SK-N-SH (cell line): ENCODE results near the gene TGIF1. TPM values are rescaled to one million over a fixed set of nuclear protein-coding genes. Genes with fewer than 3 reads are reported as not detected.
"Not testable (repeated sequence)": the region's sequence is repeated elsewhere in the genome, so short reads cannot be mapped to it uniquely, and the experiment has no call there.

Experiments
- CTCF ChIA-PET: fragments of 300-600, 350-600 bp; formaldehyde crosslinking; extraction: SDS; loops from one replicate; lab custom pipeline; 2021; lab: Yijun Ruan, JAX
- POLR2A ChIA-PET: fragments of 350-600 bp; sonication (Branson Sonifier 250); formaldehyde crosslinking; extraction: SDS; loops from one replicate; lab custom pipeline; 2020; ENCODE audit warnings: antibody characterized with exemption, inconsistent platforms; lab: Yijun Ruan, JAX
- DNase-seq: peaks from one replicate; pipeline ENCODE4 v3.0.0; 2012
- H2AFZ ChIP-seq: fragments of 200-600 bp; sonication (generic); 2 replicates; pipeline ENCODE4 v1.8.1; 2016; ENCODE audit warnings: antibody characterized with exemption, mild to moderate bottlenecking, low read depth
- H3F3A ChIP-seq: fragments of 200-600 bp; sonication (generic); replicated peaks from 2 replicates; pipeline ENCODE3; 2016; ENCODE audit warnings: antibody characterized with exemption, mild to moderate bottlenecking; ENCODE audit not compliant: insufficient read depth
- H3K27ac ChIP-seq, 2 experiments: fragments of 200-500 bp in 1 of 2; fragments of 200-600 bp in 1 of 2; sonication (Bioruptor generic) in 1 of 2; sonication (generic), shearing (Covaris generic) in 1 of 2; 2 replicates each; pipeline versions ENCODE4 v1.5.1 to v1.6.1; 2014 to 2016; ENCODE audit warnings: low read depth in 2 of 2, inconsistent platforms in 1 of 2, low read length in 1 of 2, mild to moderate bottlenecking in 1 of 2, mixed read lengths in 1 of 2
- H3K27me3 ChIP-seq: fragments of 200-600 bp; sonication (generic), shearing (Covaris generic); 2 replicates; pipeline ENCODE4 v1.6.1; 2016; ENCODE audit warnings: mixed run types; ENCODE audit not compliant: insufficient read depth
- H3K36me3 ChIP-seq, 2 experiments: fragments of 200-500 bp in 1 of 2; fragments of 200-600 bp in 1 of 2; sonication (Bioruptor generic) in 1 of 2; sonication (generic) in 1 of 2; replicated peaks in 1 of 2; 2 replicates each; pipeline versions ENCODE3 to v1.5.1; 2014 to 2016; ENCODE audit warnings: low read length in 1 of 2, mild to moderate bottlenecking in 1 of 2; ENCODE audit not compliant: insufficient read depth in 2 of 2, control insufficient read depth in 1 of 2
- H3K4me1 ChIP-seq, 2 experiments: fragments of 200-500 bp in 1 of 2; fragments of 200-600 bp in 1 of 2; sonication (Bioruptor generic) in 1 of 2; sonication (generic), shearing (Covaris generic) in 1 of 2; 2 replicates each; pipeline versions ENCODE4 v1.5.1 to v1.6.1; 2014 to 2016; ENCODE audit warnings: low read depth in 1 of 2, low read length in 1 of 2, mixed run types in 1 of 2; ENCODE audit not compliant: insufficient read depth in 2 of 2, control insufficient read depth in 1 of 2
- H3K4me2 ChIP-seq: fragments of 200-600 bp; sonication (generic), shearing (Covaris generic); 2 replicates; pipeline ENCODE4 v1.6.1; 2017; ENCODE audit warnings: mixed run types
- H3K4me3 ChIP-seq, 2 experiments: fragments of 200-500 bp in 1 of 2; fragments of 200-600 bp in 1 of 2; sonication (Bioruptor generic) in 1 of 2; sonication (generic), shearing (Covaris generic) in 1 of 2; 2 replicates each; pipeline versions ENCODE4 v1.5.1 to v1.8.1; 2014 to 2016; ENCODE audit warnings: low read depth in 2 of 2, inconsistent platforms in 1 of 2, low read length in 1 of 2, mild to moderate bottlenecking in 1 of 2, mixed read lengths in 1 of 2, moderate library complexity in 1 of 2
- H3K79me2 ChIP-seq: fragments of 200-600 bp; sonication (generic); 2 replicates; pipeline ENCODE4 v1.8.1; 2017; ENCODE audit warnings: mild to moderate bottlenecking; ENCODE audit not compliant: insufficient read depth
- H3K9ac ChIP-seq: fragments of 200-600 bp; sonication (generic); 2 replicates; pipeline ENCODE4 v1.6.1; 2017; ENCODE audit warnings: mixed run types
- H3K9me2 ChIP-seq: fragments of 200-600 bp; sonication (generic); 2 replicates; pipeline ENCODE4 v1.6.1; 2017; ENCODE audit warnings: mixed run types
- H3K9me3 ChIP-seq: fragments of 200-600 bp; sonication (generic); 2 replicates; pipeline ENCODE4 v1.6.1; 2017; ENCODE audit warnings: mixed run types, mild to moderate bottlenecking, moderate library complexity
- H4K20me1 ChIP-seq: fragments of 200-600 bp; sonication (generic); 2 replicates; pipeline ENCODE4 v1.6.1; 2017; ENCODE audit warnings: mild to moderate bottlenecking, mixed run types; ENCODE audit not compliant: insufficient read depth
- ELF1 ChIP-seq: IDR thresholded peaks from 2 replicates; pipeline ENCODE4 v1.4.0; 2012
- FOSL2 ChIP-seq: IDR thresholded peaks from 2 replicates; pipeline ENCODE4 v1.4.0; 2012; ENCODE audit warnings: low read depth, mild to moderate bottlenecking, moderate library complexity, borderline replicate concordance
- FOXJ3 ChIP-seq: sonication (generic); formaldehyde crosslinking; IDR thresholded peaks from 2 replicates; pipeline ENCODE4 v1.5.1; 2020; ENCODE audit warnings: mild to moderate bottlenecking, missing genetic modification reagents
- FOXM1 ChIP-seq: IDR thresholded peaks from 2 replicates; pipeline ENCODE4 v1.4.0; 2012; ENCODE audit warnings: low read depth, mild to moderate bottlenecking
- GATA2 ChIP-seq: sonication (generic); formaldehyde crosslinking; IDR thresholded peaks from 2 replicates; pipeline ENCODE4 v1.5.0; 2020; ENCODE audit warnings: mild to moderate bottlenecking, missing genetic modification reagents
- NRF1 ChIP-seq: IDR thresholded peaks from 2 replicates; pipeline ENCODE4 v1.6.1; 2012; ENCODE audit warnings: low read depth, mild to moderate bottlenecking, low read length
- POLR2AphosphoS5 ChIP-seq: IDR thresholded peaks from 2 replicates; pipeline ENCODE4 v1.6.1; 2012; ENCODE audit warnings: low read depth, low read length
- RXRA ChIP-seq: IDR thresholded peaks from 2 replicates; pipeline ENCODE4 v1.4.0; 2012; ENCODE audit warnings: low read depth, mild to moderate bottlenecking, borderline replicate concordance
- SIN3A ChIP-seq: IDR thresholded peaks from 2 replicates; pipeline ENCODE4 v1.6.1; 2012; ENCODE audit warnings: low read depth, mild to moderate bottlenecking, low read length, moderate library complexity, borderline replicate concordance
- SMC3 ChIP-seq: IDR thresholded peaks from 2 replicates; pipeline ENCODE4 v1.6.1; 2012; ENCODE audit warnings: low read depth, low read length, improper control_type of control experiment
- TEAD4 ChIP-seq: IDR thresholded peaks from 2 replicates; pipeline ENCODE4 v1.4.0; 2012; ENCODE audit warnings: mild to moderate bottlenecking, borderline replicate concordance; ENCODE audit not compliant: insufficient read depth
- USF1 ChIP-seq: IDR thresholded peaks from 2 replicates; pipeline ENCODE4 v1.4.0; 2012; ENCODE audit warnings: low read depth, borderline replicate concordance
- YY1 ChIP-seq: IDR thresholded peaks from 2 replicates; pipeline ENCODE4 v1.4.0; 2012; ENCODE audit warnings: low read depth, mild to moderate bottlenecking
- ZBTB33 ChIP-seq: IDR thresholded peaks from 2 replicates; pipeline ENCODE4 v1.4.0; 2012; ENCODE audit warnings: low read depth, borderline replicate concordance
- WGBS: methylation state at CpG from one replicate; pipeline ENCODE4 v1.1.6; 2017; ENCODE audit warnings: low lambda C conversion rate; 5-methylcytosine and 5-hydroxymethylcytosine counted together
- polyA plus RNA-seq, 3 experiments: library from polyadenylated mRNA; depleted of rRNA; stranded (reverse); fragments of >200 nt; gene quantifications; 2 replicates each; pipeline ENCODE4 v1.2.3, GENCODE V29; 2012
- TF ChIP-seq, protein P1 (sequence below): fragments of 200-600 bp; sonication (generic); IDR thresholded peaks from 2 replicates; pipeline ENCODE4 v1.6.1; 2017; ENCODE audit warnings: antibody characterized with exemption, mild to moderate bottlenecking, moderate library complexity
- TF ChIP-seq, protein P2 (sequence below): fragments of 150-350 bp; IDR thresholded peaks from 2 replicates; pipeline ENCODE4 v1.6.1; 2017; ENCODE audit warnings: antibody characterized with exemption, low read length, low read depth, borderline replicate concordance
- TF ChIP-seq, protein P3 (sequence below): IDR thresholded peaks from 2 replicates; pipeline ENCODE4; 2012

TGIF1 gene
- polyA plus RNA-seq, 1 of the 3 experiments (the other 2 are of a cell fraction), result 113 TPM

DNA sequence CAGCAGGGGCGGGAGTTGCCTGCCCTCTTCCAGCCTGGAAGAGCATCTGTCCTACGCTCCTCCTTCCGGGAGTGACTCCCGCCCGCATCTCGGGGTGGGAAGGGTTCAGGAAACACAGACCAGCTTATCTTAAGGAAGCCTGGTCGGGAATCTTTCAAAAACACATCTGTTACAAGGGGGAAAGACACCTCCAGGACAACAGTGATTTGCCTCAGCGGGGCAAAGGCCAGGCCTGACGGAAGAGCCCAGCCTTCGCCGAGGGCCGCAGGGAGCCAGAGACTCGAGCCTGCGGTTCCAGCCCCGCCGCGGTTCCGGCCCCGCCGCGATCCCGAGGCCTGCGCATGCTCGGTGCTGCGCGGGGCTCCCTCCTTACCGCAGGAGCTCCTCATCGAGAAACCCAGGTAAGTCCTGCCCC, 38.1 kb upstream of the TGIF1 start:
- DNase-seq, result no peak
- no peak for TF ChIP-seq FOXJ3 (CRISPR knock-in tag)
- no peak for TF ChIP-seq TEAD4

DNA sequence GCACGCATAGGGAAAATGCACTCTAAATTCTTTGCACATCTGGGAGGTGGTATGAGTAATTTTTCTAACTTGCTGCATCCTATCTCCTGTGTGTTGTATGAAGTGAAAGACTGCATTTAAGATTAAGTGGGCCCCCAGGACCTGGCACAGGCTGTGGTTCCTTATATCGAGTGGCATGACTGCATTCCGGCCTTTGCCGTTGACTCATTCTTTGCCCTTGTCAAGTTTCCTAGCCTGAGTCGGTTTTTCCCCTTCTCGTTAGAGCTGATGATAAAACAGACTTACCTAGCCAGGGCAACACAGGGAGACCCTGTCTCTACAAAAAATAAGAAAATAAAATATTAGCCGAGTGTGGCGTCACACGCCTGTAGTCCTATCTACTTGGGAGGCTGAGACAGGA, 37.4 kb upstream of the TGIF1 start:
- H3K36me3 ChIP-seq, H3K4me3 ChIP-seq, CTCF ChIA-PET, H3K9ac ChIP-seq, H3K27me3 ChIP-seq, H3K4me2 ChIP-seq, H3K9me3 ChIP-seq, H2AFZ ChIP-seq, H3K9me2 ChIP-seq, H4K20me1 ChIP-seq, H3K79me2 ChIP-seq, POLR2A ChIA-PET, DNase-seq, H3F3A ChIP-seq, H3K4me1 ChIP-seq, H3K27ac ChIP-seq: not testable (repeated sequence)
- TF ChIP-seq FOSL2, result peak; percentile 7; the same call in 1 of the 2 replicates
- WGBS, result 56% methylated on average over 9 of the region's 9 CpGs

More for the DNA sequence above, 38.1 kb upstream of the TGIF1 start:
- Histone ChIP-seq H3K79me2 (no peaks in the 10 kb centered on the region), H4K20me1 (no peaks in the 10 kb centered on the region), H3K9me2 (no peaks in the 10 kb centered on the region), H3F3A (no peaks in the 10 kb centered on the region), H3K9me3 (no peaks in the 10 kb centered on the region), H3K27me3 (no peaks in the 10 kb centered on the region), H3K9ac (no peak overlapping the region), H2AFZ (no peak overlapping the region), H3K36me3 (no peaks in the 10 kb centered on the region), H3K4me2 (no peak overlapping the region), H3K4me3 (no peak overlapping the region), H3K4me1 (no peaks in the 10 kb centered on the region), H3K27ac (no peak overlapping the region)
- 67% methylated on average over 28 of the region's 28 CpGs for WGBS
- ChIA-PET POLR2A (no interaction called here), CTCF (interaction anchor here (1.1 kb wide), 1 partner anchor 254 kb away, joined by 3 read pairs; no protein-coding TSS in a partner anchor)

- no peak overlapping the region for H3K4me3 ChIP-seq
- no peak overlapping the region for H3K9ac ChIP-seq
- H2AFZ ChIP-seq, result no peak overlapping the region
- DNase-seq, result no peak
- ChIA-PET CTCF (no interaction called here), POLR2A (no interaction called here)
- H3K27me3 ChIP-seq, result no peaks in the 10 kb centered on the region
- H3K79me2 ChIP-seq, result no peaks in the 10 kb centered on the region
- no peaks in the 10 kb centered on the region for H3F3A ChIP-seq
- H3K9me2 ChIP-seq, result no peaks in the 10 kb centered on the region
- WGBS, result 88% methylated on average over 8 of the region's 11 CpGs
- H3K4me2 ChIP-seq, result no peak overlapping the region
- no peaks in the 10 kb centered on the region for H3K4me1 ChIP-seq
- no peak for TF ChIP-seq GATA2
- TF ChIP-seq, protein P1, sequence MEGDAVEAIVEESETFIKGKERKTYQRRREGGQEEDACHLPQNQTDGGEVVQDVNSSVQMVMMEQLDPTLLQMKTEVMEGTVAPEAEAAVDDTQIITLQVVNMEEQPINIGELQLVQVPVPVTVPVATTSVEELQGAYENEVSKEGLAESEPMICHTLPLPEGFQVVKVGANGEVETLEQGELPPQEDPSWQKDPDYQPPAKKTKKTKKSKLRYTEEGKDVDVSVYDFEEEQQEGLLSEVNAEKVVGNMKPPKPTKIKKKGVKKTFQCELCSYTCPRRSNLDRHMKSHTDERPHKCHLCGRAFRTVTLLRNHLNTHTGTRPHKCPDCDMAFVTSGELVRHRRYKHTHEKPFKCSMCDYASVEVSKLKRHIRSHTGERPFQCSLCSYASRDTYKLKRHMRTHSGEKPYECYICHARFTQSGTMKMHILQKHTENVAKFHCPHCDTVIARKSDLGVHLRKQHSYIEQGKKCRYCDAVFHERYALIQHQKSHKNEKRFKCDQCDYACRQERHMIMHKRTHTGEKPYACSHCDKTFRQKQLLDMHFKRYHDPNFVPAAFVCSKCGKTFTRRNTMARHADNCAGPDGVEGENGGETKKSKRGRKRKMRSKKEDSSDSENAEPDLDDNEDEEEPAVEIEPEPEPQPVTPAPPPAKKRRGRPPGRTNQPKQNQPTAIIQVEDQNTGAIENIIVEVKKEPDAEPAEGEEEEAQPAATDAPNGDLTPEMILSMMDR, result no peak
- no peak for TF ChIP-seq POLR2AphosphoS5
- no peak for TF ChIP-seq SIN3A
- no peak for TF ChIP-seq YY1
- no peak for TF ChIP-seq FOXM1
- TF ChIP-seq USF1, result no peak
- TF ChIP-seq RXRA, result no peak
- TF ChIP-seq, protein P2, sequence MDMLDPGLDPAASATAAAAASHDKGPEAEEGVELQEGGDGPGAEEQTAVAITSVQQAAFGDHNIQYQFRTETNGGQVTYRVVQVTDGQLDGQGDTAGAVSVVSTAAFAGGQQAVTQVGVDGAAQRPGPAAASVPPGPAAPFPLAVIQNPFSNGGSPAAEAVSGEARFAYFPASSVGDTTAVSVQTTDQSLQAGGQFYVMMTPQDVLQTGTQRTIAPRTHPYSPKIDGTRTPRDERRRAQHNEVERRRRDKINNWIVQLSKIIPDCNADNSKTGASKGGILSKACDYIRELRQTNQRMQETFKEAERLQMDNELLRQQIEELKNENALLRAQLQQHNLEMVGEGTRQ, result no peak
- no peak for TF ChIP-seq NRF1
- TF ChIP-seq ELF1, result no peak
- TF ChIP-seq SMC3, result no peak
- TF ChIP-seq, protein P3, sequence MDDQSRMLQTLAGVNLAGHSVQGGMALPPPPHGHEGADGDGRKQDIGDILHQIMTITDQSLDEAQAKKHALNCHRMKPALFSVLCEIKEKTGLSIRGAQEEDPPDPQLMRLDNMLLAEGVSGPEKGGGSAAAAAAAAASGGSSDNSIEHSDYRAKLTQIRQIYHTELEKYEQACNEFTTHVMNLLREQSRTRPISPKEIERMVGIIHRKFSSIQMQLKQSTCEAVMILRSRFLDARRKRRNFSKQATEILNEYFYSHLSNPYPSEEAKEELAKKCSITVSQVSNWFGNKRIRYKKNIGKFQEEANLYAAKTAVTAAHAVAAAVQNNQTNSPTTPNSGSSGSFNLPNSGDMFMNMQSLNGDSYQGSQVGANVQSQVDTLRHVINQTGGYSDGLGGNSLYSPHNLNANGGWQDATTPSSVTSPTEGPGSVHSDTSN, result no peak
- TF ChIP-seq ZBTB33, result no peak
- no peak overlapping the region for H3K27ac ChIP-seq
- no peaks in the 10 kb centered on the region for H3K36me3 ChIP-seq
- no peaks in the 10 kb centered on the region for H4K20me1 ChIP-seq
- H3K9me3 ChIP-seq, result no peaks in the 10 kb centered on the region
These were observed 34.9 kb upstream of the TGIF1 start for GRCh38 chr18:3415110-3415509.
